GM12801 (cell line): Measurements from ENCODE around the gene TMEM184B.

Experiments used
- TF ChIP-seq, protein P1 (sequence below): IDR thresholded peaks from one replicate; pipeline ENCODE4 v1.5.1; 2011; ENCODE audit warnings: control low read depth; ENCODE audit not compliant: insufficient read length; ENCODE audit errors: extremely low read depth

TMEM184B gene

DNA sequence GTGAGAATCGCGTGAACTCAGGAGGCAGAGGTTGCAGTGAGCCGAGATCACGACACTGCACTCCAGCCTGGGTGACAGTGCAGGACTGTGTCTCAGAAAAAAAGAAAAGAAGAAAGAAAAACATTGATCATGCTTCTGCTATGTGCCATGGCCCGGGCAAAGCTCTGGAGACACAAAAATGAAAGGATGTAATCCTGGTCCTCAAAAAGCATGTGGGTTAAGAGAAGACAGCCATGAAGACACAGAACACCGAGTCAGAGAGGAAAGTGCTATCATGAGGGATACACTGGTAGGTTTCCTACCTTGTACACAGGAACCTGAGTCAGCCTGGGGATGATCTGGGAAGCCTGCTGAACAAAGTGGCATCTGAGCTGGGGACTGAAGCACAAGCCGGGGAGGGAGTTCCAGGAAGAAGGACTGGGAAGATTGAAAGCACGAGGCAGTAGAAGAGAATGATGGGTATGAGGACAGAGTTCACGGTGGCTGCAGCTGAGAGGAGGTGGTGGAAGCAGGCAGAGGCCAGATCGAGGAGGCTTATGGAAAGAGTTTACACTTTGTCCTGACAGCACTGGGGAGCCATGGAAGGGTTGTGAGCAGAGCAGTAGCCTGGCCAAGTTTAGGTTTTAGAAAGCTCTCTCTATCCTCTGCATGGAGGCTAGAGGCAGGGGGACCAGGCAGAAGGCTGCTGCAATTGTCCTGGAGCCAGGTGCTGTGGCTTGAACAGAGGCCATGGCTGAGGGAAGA lies 80.9 kb downstream of the TMEM184B start:
- TF ChIP-seq, protein P1, sequence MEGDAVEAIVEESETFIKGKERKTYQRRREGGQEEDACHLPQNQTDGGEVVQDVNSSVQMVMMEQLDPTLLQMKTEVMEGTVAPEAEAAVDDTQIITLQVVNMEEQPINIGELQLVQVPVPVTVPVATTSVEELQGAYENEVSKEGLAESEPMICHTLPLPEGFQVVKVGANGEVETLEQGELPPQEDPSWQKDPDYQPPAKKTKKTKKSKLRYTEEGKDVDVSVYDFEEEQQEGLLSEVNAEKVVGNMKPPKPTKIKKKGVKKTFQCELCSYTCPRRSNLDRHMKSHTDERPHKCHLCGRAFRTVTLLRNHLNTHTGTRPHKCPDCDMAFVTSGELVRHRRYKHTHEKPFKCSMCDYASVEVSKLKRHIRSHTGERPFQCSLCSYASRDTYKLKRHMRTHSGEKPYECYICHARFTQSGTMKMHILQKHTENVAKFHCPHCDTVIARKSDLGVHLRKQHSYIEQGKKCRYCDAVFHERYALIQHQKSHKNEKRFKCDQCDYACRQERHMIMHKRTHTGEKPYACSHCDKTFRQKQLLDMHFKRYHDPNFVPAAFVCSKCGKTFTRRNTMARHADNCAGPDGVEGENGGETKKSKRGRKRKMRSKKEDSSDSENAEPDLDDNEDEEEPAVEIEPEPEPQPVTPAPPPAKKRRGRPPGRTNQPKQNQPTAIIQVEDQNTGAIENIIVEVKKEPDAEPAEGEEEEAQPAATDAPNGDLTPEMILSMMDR: no peak

DNA sequence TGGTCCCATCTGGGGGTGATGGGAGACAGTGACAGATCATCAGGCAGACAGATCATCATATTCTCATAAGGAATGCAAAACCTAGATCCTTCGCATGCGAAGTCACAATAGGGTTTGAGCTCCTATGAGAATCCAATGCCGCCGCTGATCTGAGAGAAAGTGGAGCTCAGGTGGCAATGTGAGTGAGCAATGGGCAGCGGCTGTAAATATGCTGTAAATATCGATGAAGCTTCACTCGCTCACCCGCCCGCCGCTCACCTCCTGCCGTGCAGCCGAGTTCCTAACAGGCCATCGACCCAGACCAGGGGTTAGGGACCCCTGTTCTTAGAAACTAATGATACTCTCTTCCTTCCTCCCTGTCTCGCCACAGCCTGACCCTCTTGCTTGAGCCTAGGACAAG lies 81.8 kb downstream of the TMEM184B start:
- TF ChIP-seq, protein P1: no peak

DNA sequence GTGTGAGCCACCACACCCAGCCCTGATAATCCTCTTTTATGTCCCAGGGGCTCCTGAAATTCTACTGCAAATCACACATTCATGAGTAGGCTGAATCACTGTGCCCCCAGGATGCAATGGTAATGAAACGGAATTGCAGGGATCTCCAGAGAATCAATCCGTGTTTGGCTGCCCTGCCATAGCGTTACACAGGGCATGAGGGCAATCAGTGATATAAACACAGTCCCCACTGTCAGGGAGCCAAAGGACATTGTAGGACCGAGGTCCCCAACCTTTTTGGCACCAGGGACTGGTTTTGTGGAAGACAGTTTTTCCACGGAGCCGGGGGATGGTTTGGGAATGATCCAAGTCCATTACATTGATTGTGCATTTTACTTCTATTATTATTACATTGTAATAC lies 82.2 kb downstream of the TMEM184B start:
- TF ChIP-seq, protein P1: no peak

DNA sequence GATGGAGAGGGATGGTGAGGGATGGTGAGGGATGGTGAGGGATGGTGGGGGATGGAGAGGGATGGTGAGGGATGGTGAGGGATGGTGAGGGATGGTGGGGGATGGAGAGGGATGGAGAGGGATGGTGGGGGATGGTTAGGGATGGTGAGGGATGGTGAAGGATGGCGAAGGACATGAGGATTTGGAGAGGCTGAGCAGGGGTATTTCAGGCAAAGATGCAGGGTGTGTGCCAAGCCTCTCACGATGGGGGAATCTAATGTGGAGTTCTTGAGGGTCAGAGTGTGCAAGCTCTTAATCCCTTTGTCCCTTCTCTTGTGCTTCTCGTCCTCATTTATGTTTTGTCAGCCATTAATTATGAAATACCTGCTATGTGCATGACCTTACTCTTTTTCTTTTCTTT lies 83.7 kb downstream of the TMEM184B start:
- TF ChIP-seq, protein P1: no peak

DNA sequence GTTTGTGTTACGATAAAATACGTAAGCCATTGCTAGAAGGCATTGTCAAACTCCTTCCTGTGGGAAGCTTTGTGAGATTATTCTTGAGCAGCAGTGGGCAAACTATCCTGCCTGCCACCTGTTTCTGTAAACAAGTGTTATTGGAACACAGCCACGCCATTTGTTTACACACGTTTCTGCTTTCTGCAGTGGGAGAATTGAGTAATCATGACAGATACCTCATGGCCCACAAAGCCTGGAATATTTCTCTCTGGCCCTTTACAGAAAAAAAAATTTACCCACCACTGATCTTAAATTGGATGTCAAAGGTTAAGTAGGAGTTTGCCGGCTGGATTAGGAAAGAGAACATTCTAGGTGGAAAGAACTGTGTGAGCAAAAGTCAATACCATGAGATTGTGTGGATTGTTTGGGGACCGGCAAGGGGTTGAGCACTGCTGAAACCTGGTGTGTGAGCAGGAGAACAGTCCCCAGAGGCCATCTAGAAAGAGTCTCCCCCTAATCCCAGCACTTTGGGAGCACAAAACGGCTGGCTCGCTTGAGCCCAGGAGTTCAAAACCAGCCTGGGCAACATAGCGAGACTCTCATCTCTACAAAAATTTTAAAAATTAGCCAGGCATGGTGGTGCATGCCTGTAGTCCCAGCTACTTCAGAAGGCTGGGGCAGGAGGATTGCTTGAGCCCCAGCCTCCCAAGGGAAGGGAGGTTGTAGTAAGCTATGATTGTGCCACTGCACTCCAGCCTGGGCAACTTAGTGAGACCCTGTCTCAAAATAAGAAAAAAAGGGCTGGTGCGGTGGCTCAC lies 85.2 kb downstream of the TMEM184B start:
- TF ChIP-seq, protein P1: no peak

DNA sequence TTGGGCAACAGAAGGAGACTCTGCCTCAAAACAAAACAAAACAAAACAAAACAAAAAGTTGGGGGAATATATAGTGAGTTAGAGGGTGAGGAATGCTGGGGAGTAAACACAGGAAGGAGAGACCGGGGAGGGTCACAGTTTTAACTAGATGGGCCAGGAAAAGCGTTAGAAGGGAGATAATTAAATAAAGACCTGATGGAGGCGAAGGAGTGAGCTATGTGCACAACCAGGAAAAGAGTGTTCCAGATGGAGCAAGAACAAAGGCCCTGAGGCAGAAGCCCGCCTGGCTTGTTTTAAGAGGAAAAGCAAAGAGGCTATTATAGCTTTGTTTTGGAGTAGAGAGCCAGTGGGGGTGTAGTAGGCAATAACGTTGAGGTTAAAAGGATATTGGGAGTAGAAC lies 86.4 kb downstream of the TMEM184B start:
- TF ChIP-seq, protein P1: no peak

DNA sequence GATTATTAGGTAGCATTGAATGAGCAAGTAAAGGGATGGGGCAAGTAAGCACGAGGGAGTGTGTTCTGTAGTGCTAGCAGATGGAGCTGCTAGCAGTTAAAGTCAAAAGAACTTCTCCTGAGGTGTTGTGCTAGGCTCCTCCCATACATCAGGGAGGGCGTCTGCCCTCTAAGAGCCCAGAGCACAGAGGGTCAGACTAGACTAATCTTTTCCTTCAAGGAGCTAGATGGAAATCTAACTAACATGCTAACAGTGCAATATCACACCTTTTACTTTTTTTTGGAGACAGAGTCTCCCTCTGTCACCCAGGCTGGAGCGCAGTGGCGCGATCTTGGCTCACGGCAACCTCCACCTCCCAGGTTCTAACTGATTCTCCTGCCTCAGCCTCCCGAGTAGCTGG lies 88.0 kb downstream of the TMEM184B start:
- TF ChIP-seq, protein P1: no peak
